Measurements from ENCODE around the gene MMP10. TPM values are rescaled to one million over a fixed set of nuclear protein-coding genes. Genes with fewer than 3 reads are reported as not detected.

MMP10 gene
- polyA plus RNA-seq, 1 experiment = 0.87 TPM

DNA sequence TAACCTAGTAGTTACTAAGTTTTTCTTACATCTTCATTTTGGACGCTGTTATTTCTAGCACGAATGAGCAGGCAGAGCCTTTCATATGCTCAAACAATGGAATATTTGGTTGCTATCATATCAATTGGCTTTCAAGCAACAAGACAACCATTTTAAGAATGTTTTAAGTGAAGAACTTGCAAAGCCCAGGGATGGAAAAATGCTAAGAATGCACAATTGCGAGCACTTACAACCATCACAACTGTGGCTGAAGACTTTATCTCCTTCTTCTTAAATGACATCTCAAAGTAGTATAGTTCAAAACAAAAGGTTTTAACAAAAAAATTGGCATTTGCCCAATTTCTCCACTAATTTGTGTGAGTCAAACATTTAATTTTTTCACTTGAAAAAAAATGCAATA lies 25.9 kb upstream of the MMP10 start:
- POLR2A ChIA-PET = no interaction called here
- Histone ChIP-seq H3K9me3 (ENCODE audit: control insufficient read depth, insufficient read depth, low read length) (peaks cover 6% of the 10 kb centered on the region; the same call in 1 of the 2 replicates), H3K4me3 (ENCODE audit: low read depth, low read length) (no peak overlapping the region), H3K27me3 (ENCODE audit: control insufficient read depth, insufficient read depth, low read length) (no peaks in the 10 kb centered on the region), H3K27ac (ENCODE audit: low read depth, low read length) (no peak overlapping the region)
- CTCF ChIA-PET = interaction anchor here (1.2 kb wide), 1 partner anchor 248 kb away, joined by 3 read pairs; no protein-coding TSS in a partner anchor
- peak; percentile 24 for DNase-seq (ENCODE audit: low read depth, low spot score)
- TF ChIP-seq, protein P1, sequence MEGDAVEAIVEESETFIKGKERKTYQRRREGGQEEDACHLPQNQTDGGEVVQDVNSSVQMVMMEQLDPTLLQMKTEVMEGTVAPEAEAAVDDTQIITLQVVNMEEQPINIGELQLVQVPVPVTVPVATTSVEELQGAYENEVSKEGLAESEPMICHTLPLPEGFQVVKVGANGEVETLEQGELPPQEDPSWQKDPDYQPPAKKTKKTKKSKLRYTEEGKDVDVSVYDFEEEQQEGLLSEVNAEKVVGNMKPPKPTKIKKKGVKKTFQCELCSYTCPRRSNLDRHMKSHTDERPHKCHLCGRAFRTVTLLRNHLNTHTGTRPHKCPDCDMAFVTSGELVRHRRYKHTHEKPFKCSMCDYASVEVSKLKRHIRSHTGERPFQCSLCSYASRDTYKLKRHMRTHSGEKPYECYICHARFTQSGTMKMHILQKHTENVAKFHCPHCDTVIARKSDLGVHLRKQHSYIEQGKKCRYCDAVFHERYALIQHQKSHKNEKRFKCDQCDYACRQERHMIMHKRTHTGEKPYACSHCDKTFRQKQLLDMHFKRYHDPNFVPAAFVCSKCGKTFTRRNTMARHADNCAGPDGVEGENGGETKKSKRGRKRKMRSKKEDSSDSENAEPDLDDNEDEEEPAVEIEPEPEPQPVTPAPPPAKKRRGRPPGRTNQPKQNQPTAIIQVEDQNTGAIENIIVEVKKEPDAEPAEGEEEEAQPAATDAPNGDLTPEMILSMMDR (IDR thresholded peaks at IDR 0.05; ENCODE audit: low read depth, low read length) = no peak

DNA sequence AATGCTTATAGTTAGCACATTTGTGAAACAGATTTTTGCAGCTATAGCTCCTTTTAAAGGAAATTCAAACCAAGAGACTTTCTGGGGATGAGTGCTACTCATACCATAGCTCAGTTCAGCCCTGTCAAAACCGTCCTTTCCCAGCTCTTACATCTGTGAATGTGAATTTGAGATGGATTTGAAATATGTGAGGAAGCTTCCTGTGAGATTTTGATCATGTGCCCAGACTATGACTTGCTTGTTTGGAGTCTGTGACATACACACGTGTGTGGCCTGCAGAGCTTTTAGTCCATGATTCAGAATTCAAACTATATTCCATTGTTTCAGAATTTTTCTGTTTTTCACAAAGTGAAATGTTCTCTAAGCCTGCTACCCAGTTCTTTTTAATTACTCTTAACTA lies 21.9 kb upstream of the MMP10 start:
- DNase-seq (ENCODE audit: low read depth, low spot score) = peak; percentile 80

DNA sequence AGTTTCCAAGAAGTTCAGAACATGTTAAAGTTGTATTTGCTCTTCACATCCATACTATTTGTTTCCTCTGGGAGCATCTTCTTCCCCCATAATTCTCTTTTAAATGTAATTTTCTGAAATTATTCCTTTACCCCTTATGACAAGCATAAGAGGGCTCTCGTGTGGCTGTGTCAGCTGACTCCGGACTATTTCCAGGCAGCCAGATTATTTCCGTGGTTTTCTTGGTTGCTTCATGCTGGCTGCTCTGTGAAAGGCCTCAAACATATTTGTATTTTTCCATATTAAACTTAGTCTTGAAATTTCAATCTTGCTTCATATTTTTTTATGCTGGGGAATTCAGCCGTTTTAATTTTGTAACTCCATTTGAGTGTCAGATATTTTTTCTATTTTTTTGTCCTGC lies 20.3 kb upstream of the MMP10 start:
- ChIA-PET POLR2A (no interaction called here), CTCF (interaction anchor here (1.4 kb wide), 1 partner anchor 10 kb away, joined by 4 read pairs; no protein-coding TSS in a partner anchor)
- DNase-seq (ENCODE audit: low read depth, low spot score) = no peak

More for the DNA sequence above, 21.9 kb upstream of the MMP10 start:
- Histone ChIP-seq H3K9me3 (ENCODE audit: control insufficient read depth, insufficient read depth, low read length) (no peaks in the 10 kb centered on the region), H3K27ac (ENCODE audit: low read depth, low read length) (no peak overlapping the region), H3K27me3 (ENCODE audit: control insufficient read depth, insufficient read depth, low read length) (no peaks in the 10 kb centered on the region), H3K4me3 (ENCODE audit: low read depth, low read length) (no peak overlapping the region)
- ChIA-PET POLR2A (interaction anchor here (1.1 kb wide), 1 partner anchor 40 kb away, joined by 3 read pairs; no protein-coding TSS in a partner anchor), CTCF (interaction anchor here (0.6 to 1.5 kb wide), 6 partner anchors 8 to 307 kb away, joined by 3 to 5 read pairs (median 5); partner anchors contain the start of gene MMP10)
- TF ChIP-seq, protein P1 (IDR thresholded peaks at IDR 0.05; ENCODE audit: low read depth, low read length) = no peak

DNA sequence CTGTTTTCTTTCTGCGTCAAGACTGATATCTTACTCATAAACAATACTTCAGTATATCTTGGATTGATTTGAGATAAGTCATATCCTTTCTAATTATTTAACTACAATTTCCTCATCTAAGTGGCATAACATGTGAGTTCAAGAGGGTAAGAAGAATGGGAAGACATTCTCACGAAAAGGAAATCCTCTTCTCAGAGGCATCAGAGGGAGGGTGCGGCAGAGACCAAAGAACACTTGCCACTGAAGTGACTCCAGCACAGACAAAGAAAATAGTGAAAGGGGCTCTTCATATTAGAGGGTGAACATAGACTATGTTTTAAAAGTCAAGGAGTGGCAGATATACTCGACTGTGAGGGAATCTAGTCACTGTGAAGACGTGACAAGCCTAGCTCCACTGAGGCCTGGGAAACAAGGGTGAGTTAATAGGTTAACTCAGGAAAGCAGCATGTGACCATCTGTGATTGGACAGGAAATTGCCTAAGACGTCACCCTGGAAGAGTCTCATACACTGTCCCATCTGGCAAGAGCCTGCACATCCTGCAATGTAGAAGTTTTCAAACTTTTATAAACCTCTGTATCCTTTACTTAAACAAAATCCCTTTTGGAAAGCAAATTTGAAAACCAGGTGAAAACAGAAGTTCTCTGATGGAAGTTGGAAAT lies 19.4 kb upstream of the MMP10 start:
- Histone ChIP-seq H3K9me3 (ENCODE audit: control insufficient read depth, insufficient read depth, low read length) (no peaks in the 10 kb centered on the region), H3K27ac (ENCODE audit: low read depth, low read length) (no peak overlapping the region), H3K27me3 (ENCODE audit: control insufficient read depth, insufficient read depth, low read length) (no peaks in the 10 kb centered on the region), H3K4me3 (ENCODE audit: low read depth, low read length) (no peak overlapping the region)
- no peak for DNase-seq (ENCODE audit: low read depth, low spot score)
- TF ChIP-seq, protein P1 (IDR thresholded peaks at IDR 0.05; ENCODE audit: low read depth, low read length) = no peak
- POLR2A ChIA-PET = no interaction called here
- CTCF ChIA-PET = interaction anchor here (1.4 kb wide), 1 partner anchor 11 kb away, joined by 4 read pairs; no protein-coding TSS in a partner anchor

More for the DNA sequence above, 20.3 kb upstream of the MMP10 start:
- no peak overlapping the region for H3K4me3 ChIP-seq (ENCODE audit: low read depth, low read length)
- H3K27ac ChIP-seq (ENCODE audit: low read depth, low read length) = no peak overlapping the region
- no peaks in the 10 kb centered on the region for H3K27me3 ChIP-seq (ENCODE audit: control insufficient read depth, insufficient read depth, low read length)
- TF ChIP-seq, protein P1 (IDR thresholded peaks at IDR 0.05; ENCODE audit: low read depth, low read length) = no peak
- H3K9me3 ChIP-seq (ENCODE audit: control insufficient read depth, insufficient read depth, low read length) = no peaks in the 10 kb centered on the region
